Ishikawa (cell line): Measurements from ENCODE around the gene NOXO1.

ENCODE experiments used
- CREB1 ChIP-seq: IDR thresholded peaks from 2 replicates; pipeline ENCODE4 v1.6.1; 2012; ENCODE audit warnings: low read depth
- EP300 ChIP-seq: IDR thresholded peaks from 2 replicates; pipeline ENCODE4 v1.6.1; 2012; ENCODE audit warnings: borderline replicate concordance
- REST ChIP-seq: IDR thresholded peaks from 2 replicates; pipeline ENCODE4 v1.6.1; 2012; ENCODE audit warnings: low read depth, mild to moderate bottlenecking

GRCh38 chr16:1964506-1965395 lies 16.5 kb downstream of the NOXO1 start, which contains the start of gene RPS2:
- TF ChIP-seq CREB1 (peak; percentile 90), REST (no peak), EP300 (no peak)
